Esophagus muscularis mucosa (tissue), 4 donors: ENCODE measurements around the gene ACBD4. TPM values are rescaled to one million over a fixed set of nuclear protein-coding genes. Genes with fewer than 3 reads are reported as not detected.

ENCODE experiments used
- DNase-seq: peaks from one replicate; pipeline ENCODE4 v3.0.0-alpha.2; 2017; ENCODE audit errors: extremely low spot score
- H3K27ac ChIP-seq, 4 donors: fragments of 200-600 bp; sonication (generic); replicated peaks in 1 of 4; 1 replicate in 3 of 4; 2 replicates in 1 of 4; pipeline ENCODE4 v1.5.1; 2016 to 2019; ENCODE audit warnings: mild to moderate bottlenecking in 1 of 4
- H3K27me3 ChIP-seq, 4 donors: fragments of 200-600 bp; sonication (generic); one replicate each; pipeline versions ENCODE4 v1.5.1 to v1.6.0; 2016 to 2019
- H3K36me3 ChIP-seq, 4 donors: fragments of 200-600 bp; sonication (generic); one replicate each; pipeline ENCODE4 v1.5.1; 2016 to 2019
- H3K4me1 ChIP-seq, 4 donors: fragments of 200-600 bp; sonication (generic); one replicate each; pipeline ENCODE4 v1.5.1; 2016 to 2019
- H3K4me3 ChIP-seq, 4 donors: fragments of 200-600 bp; sonication (generic); 1 replicate in 2 of 4; 2 replicates in 2 of 4; pipeline ENCODE4 v1.5.1; 2016 to 2019; ENCODE audit warnings: mild to moderate bottlenecking in 4 of 4, moderate library complexity in 1 of 4
- H3K9me3 ChIP-seq, 4 donors: fragments of 200-600 bp; sonication (generic); 1 replicate in 3 of 4; 2 replicates in 1 of 4; pipeline ENCODE4 v1.5.1; 2016 to 2019
- EP300 ChIP-seq: sonication (generic); formaldehyde crosslinking; IDR thresholded peaks from one replicate; pipeline ENCODE4 v1.6.1; 2017; ENCODE audit warnings: antibody characterized with exemption
- POLR2A ChIP-seq: fragments of 450-650 bp; IDR thresholded peaks from one replicate; pipeline ENCODE4 v1.6.1; 2017; ENCODE audit warnings: antibody characterized with exemption, moderate library complexity, mild to moderate bottlenecking, low read depth
- POLR2AphosphoS5 ChIP-seq, 2 donors: sonication (generic); formaldehyde crosslinking; IDR thresholded peaks; one replicate each; pipeline ENCODE4 v1.6.1; 2017; ENCODE audit warnings: antibody characterized with exemption in 2 of 2
- WGBS: methylation state at CpG from one replicate; pipeline ENCODE4 v1.1.5; 2018; 5-methylcytosine and 5-hydroxymethylcytosine counted together
- intact Hi-C: fragments of 100-400 bp; cut with DNase I; formaldehyde crosslinking; loops from one replicate; pipeline ENCODE4 v1.15.1; 2023
- total RNA-seq, 4 donors: library from RNA; depleted of rRNA; stranded (reverse); fragments of >200 nt; gene quantifications; one replicate each; pipeline versions ENCODE4 v1.1.0 to v1.2.1, GENCODE V29; 2016
- TF ChIP-seq, protein P1 (sequence below), 3 experiments: fragments of 200-600 bp in 2 of 3; fragments of 450-650 bp in 1 of 3; sonication (generic) in 2 of 3; IDR thresholded peaks; one replicate each; pipeline ENCODE4 v1.5.1; 2017 to 2019; ENCODE audit warnings: antibody characterized with exemption in 3 of 3, mild to moderate bottlenecking in 2 of 3, moderate library complexity in 1 of 3

ACBD4 gene
- total RNA-seq, 4 donors from 2014 or later: 20.9 to 34.8 (median 23.5) TPM

- peaks cover 38 to 99% (median 78%) of the 10 kb centered on the region in 4 donors for H3K4me1 ChIP-seq
- H3K36me3 ChIP-seq: peaks cover 38 to 100% (median 77%) of the 10 kb centered on the region in 4 donors
- H3K27me3 ChIP-seq: no peaks in the 10 kb centered on the region
- peak overlapping the region; percentile 87 to 94 (median 90) for H3K27ac ChIP-seq
- DNase-seq: peak; percentile 96
- TF ChIP-seq EP300 (no peak), POLR2AphosphoS5 (IDR thresholded peaks at IDR 0.05) (peak; percentile 90 to 95)
- WGBS: 25% methylated on average over 4 of the region's 6 CpGs
- intact Hi-C loops: no loop called here
- no peaks in the 10 kb centered on the region for H3K9me3 ChIP-seq
- peak overlapping the region in 1 of 4 donors; percentile 29 for H3K4me3 ChIP-seq
Observed at GRCh38 chr17:45092911-45093430, 42.5 kb upstream of the ACBD4 start.

DNA sequence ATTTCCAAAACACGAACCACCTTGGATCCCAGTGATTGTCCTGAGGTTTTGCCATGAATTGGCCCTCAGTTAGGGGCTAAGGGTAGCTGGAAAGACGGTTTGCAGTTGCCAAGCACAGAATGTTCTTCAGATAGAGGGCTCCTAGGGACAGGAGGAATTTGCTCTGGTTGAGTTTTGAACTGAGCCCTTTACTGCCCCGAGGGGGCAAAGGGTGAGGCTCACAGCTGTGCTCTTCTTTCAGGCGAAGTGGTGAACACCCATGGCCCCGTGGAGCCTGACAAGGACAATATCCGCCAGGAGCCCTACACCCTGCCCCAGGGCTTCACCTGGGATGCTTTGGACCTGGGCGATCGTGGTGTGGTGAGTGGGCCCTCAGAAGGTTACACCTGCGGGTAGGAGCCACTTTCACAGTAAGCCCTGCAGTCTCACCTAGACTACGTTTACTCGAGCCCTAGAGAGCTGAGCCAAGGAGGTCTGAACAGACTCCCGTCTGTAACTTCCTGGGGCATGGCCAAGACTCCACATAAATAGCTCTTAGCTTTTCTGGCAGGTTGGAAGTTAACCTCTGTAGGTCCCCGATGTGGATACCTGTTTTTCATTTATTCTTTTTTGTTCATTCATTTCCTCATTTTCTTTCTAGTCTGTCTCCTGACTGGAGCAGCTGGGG is 41.9 kb upstream of the ACBD4 start:
- 60% methylated on average over 13 of the region's 13 CpGs for WGBS
- H3K36me3 ChIP-seq: peaks cover 41 to 100% (median 79%) of the 10 kb centered on the region in 4 donors
- DNase-seq: no peak
- intact Hi-C loops: no loop called here
- TF ChIP-seq EP300 (no peak), POLR2AphosphoS5 (IDR thresholded peaks at IDR 0.05) (no peak), POLR2A (no peak)
- TF ChIP-seq, protein P1, sequence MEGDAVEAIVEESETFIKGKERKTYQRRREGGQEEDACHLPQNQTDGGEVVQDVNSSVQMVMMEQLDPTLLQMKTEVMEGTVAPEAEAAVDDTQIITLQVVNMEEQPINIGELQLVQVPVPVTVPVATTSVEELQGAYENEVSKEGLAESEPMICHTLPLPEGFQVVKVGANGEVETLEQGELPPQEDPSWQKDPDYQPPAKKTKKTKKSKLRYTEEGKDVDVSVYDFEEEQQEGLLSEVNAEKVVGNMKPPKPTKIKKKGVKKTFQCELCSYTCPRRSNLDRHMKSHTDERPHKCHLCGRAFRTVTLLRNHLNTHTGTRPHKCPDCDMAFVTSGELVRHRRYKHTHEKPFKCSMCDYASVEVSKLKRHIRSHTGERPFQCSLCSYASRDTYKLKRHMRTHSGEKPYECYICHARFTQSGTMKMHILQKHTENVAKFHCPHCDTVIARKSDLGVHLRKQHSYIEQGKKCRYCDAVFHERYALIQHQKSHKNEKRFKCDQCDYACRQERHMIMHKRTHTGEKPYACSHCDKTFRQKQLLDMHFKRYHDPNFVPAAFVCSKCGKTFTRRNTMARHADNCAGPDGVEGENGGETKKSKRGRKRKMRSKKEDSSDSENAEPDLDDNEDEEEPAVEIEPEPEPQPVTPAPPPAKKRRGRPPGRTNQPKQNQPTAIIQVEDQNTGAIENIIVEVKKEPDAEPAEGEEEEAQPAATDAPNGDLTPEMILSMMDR (IDR thresholded peaks at IDR 0.05): no peak
- peak overlapping the region; percentile 87 to 94 (median 90) for H3K27ac ChIP-seq
- H3K27me3 ChIP-seq: no peaks in the 10 kb centered on the region
- no peak overlapping the region for H3K4me3 ChIP-seq
- H3K4me1 ChIP-seq: peaks cover 38 to 100% (median 81%) of the 10 kb centered on the region in 4 donors
- no peaks in the 10 kb centered on the region for H3K9me3 ChIP-seq

GRCh38 chr17:45096141-45096540 is 39.3 kb upstream of the ACBD4 start:
- Histone ChIP-seq H3K27ac (peak overlapping the region; percentile 87 to 94 (median 90)), H3K36me3 (peaks cover 54 to 97% (median 76%) of the 10 kb centered on the region in 4 donors), H3K4me3 (no peak overlapping the region), H3K27me3 (no peaks in the 10 kb centered on the region), H3K9me3 (no peaks in the 10 kb centered on the region), H3K4me1 (peaks cover 46 to 83% (median 77%) of the 10 kb centered on the region in 4 donors)
- 88% methylated on average over 3 of the region's 3 CpGs for WGBS
- no peak for TF ChIP-seq POLR2A
- TF ChIP-seq, protein P1 (IDR thresholded peaks at IDR 0.05): peak; percentile 47 to 64 (median 57)
- no peak for DNase-seq
- intact Hi-C loops: loop anchor here (5.0 kb wide), 3 partner anchors 36 to 74 kb away; partner anchors contain the start of genes DCAKD and PLCD3

- Histone ChIP-seq H3K27me3 (no peaks in the 10 kb centered on the region), H3K36me3 (peaks cover 54 to 97% (median 75%) of the 10 kb centered on the region in 4 donors), H3K4me3 (no peak overlapping the region), H3K27ac (peak overlapping the region; percentile 84 to 91 (median 88)), H3K4me1 (peaks cover 44 to 75% (median 69%) of the 10 kb centered on the region in 4 donors), H3K9me3 (no peaks in the 10 kb centered on the region)
- intact Hi-C loops: loop anchor here (5.0 kb wide), 3 partner anchors 35 to 75 kb away; partner anchors contain the start of genes DCAKD and PLCD3
- no peak for DNase-seq
- 93% methylated on average over 7 of the region's 11 CpGs for WGBS
- TF ChIP-seq POLR2A (no peak), EP300 (no peak), POLR2AphosphoS5 (IDR thresholded peaks at IDR 0.05) (no peak)
- TF ChIP-seq, protein P1 (IDR thresholded peaks at IDR 0.05): no peak
Observed at GRCh38 chr17:45096926-45097325, 38.6 kb upstream of the ACBD4 start.

DNA sequence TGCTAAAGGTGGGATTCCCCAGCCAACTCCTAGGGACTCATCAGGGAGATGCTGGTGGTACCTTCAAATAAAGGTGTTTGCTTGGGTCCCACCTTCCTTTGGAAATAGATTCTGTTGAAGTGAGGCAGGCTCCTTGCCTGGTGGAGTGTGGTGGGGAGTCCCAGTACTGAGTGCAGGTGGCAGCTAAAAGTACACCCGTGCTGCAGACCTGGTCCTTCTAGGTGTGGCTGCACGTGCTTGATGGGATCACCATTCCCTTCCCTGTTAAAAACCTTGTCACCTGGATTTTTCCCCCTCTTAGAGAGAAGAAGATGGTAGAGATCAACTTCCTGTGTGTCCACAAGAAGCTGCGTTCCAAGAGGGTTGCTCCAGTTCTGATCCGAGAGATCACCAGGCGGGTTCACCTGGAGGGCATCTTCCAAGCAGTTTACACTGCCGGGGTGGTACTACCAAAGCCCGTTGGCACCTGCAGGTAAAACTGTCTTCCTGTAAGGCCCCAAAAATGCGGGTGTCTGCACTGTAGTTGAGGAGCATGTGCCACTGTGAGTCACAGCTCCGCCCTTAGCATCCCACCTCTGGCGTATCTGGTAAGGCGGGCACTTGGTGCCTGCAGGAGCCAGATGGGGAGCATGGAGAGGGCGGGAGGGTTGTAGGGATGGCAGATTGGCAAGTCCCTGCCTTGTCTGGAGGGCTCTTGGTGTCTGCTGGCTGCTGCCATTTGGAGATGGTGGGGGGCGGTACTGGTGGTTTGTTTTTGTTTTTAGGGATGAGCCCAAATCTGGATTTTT is 37.2 kb upstream of the ACBD4 start:
- WGBS: 79% methylated on average over 13 of the region's 13 CpGs
- Histone ChIP-seq H3K4me3 (no peak overlapping the region), H3K4me1 (peaks cover 46 to 62% (median 55%) of the 10 kb centered on the region in 4 donors), H3K27ac (peak overlapping the region; percentile 67 to 91 (median 86)), H3K9me3 (no peaks in the 10 kb centered on the region), H3K36me3 (peaks cover 65 to 97% (median 86%) of the 10 kb centered on the region in 4 donors), H3K27me3 (no peaks in the 10 kb centered on the region)
- TF ChIP-seq POLR2A (no peak), EP300 (no peak), POLR2AphosphoS5 (IDR thresholded peaks at IDR 0.05) (no peak)
- TF ChIP-seq, protein P1 (IDR thresholded peaks at IDR 0.05): no peak
- DNase-seq: no peak
- intact Hi-C loops: loop anchor here (2.0 to 5.0 kb wide), 4 partner anchors 34 to 177 kb away; partner anchors contain the start of genes DCAKD and PLCD3
